Measurements from ENCODE around the gene ADAMTS9.

The ADAMTS9 gene

DNA sequence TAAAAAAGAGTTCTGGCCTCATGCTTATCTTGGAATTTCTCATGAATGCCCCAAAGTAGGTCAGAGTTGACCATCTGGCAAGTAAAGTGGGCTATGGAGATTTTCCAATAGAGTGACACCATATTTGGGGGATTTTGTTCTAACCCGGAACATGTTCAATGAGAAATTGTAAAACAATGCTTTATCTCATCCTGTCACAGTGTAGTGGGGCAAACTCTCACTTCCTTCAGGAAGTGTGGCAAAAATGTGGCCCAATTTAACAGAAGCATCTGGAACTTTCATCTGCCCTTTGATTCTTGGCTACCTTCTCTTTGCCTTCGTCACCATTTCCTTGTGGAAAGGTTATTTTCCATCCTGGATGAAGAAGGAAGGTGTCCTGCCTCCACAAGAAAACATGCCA is 70.8 kb downstream of the ADAMTS9 start:
- no peak for DNase-seq

DNA sequence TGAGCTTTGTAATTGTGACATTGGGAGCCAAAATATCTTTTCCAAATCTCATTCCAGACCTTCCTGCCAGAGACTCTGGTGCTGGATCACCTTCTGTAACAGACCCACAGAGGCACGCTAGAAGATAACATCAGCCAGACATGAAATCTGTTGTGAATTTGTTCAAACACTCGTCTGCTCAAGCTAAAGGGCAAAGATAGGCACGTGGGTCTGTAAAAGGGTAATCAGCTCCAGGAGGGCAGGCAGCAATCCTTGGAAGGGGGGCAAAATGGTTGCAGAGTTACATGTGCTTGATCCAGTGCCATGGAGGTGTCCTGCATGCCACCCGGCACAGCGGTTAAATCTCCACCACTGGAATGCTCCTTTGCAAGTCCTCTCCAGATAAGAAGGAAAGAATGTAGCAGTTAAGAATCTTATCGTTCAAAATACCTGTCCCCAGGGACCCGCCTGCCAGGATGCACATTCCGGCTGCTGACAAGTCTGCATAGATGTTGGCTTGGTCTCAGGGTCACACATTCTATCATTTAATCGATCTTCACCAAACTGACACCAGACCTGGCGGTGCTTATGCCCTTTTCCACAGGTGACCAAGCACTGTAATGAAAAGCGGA is 74.8 kb downstream of the ADAMTS9 start:
- no peak for DNase-seq

DNA sequence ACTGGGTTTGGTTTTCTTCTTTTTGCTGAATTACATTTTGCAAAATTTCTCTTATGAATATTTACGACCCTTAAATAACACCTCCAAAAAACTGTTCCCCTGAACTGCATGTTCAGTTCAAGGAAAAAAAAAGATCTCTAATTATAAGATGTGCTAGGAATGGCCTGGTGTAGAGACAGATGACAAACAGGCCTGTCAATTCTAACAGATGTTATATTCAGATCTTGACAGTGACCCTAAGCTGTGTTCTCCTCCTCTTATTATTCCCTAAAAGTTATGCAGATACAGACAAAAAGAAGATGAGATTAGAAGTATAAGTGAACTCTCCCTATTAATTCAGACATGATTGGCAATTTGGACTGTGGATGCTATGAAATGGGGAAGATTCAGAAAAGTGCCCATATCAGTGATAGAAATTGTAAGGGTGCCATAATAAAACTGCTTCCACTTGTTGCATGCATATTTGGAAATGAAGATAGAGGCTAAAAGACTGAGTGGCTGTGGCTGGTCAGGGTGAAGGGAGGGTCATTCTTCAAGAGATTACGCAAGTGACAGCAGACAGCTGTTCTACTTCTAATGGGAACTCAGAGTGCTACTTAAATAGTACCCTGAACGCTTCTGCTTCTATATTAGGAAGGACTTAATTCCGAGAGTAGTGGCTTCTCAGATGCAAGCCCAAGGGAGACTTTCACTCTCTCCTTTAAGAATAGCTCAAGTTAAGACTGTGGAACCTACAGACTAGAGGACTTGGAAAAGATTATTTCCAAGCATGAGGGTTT is 75.5 kb downstream of the ADAMTS9 start:
- DNase-seq = no peak

DNA sequence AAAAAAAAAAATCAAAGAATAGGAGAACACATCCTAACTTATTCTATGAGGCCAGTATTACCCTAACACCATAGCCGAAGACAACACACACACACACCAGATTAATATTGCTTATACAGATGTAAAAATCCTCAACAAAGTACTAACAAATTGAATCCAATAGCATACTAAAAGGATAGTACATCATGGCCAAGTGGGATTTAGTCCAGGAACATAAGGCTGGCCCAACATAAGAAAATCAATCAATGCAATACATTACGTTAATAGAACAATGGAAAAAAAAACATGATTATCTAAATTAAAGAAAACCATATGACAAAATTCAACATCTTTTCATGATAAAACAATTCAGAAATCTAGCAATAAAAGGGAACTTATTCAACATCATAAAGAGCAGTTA is 79.1 kb downstream of the ADAMTS9 start:
- no peak for DNase-seq

DNA sequence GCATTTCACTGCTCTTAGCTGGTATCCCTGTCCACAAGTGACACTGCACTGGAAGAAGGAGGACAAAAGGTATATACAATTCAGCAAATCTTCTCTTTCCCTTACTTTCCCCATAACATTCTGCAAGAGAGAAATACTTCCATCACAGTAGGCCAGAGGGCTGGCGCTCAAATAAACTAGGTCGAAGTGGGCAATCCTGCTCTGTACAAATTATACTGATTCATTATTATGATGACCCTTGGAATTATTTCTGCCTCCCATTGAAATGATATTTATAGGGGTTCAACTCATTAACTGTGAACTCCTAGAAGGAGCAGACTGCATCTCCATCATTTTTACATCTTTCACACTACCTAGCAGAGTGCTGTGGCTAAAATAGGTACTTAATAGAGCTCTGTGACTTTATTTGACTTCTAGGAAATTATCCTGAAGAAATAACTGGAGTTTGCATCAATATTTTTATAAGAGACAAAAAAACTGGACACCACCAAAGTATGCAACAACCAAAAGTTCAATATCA is 80.7 kb downstream of the ADAMTS9 start:
- DNase-seq = no peak

DNA sequence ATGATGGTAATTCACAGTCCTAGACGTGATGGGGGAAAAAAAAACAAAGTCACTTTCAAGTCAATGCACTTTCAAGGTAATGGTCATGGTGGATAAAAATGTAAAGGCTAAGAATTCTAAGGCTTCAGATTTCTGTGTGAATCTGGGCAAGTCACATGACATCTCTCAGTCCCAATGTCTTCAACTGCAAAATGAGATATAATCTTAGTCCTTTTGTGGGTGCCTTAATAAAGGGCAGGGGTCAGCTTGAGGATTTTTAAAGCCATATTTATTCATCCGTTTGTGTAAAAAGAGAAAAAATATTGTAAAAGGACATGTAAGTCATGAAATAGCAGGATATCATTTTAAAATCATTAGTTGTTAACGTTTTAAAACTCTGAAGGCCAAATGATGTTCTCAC is 83.5 kb downstream of the ADAMTS9 start:
- no peak for DNase-seq

DNA sequence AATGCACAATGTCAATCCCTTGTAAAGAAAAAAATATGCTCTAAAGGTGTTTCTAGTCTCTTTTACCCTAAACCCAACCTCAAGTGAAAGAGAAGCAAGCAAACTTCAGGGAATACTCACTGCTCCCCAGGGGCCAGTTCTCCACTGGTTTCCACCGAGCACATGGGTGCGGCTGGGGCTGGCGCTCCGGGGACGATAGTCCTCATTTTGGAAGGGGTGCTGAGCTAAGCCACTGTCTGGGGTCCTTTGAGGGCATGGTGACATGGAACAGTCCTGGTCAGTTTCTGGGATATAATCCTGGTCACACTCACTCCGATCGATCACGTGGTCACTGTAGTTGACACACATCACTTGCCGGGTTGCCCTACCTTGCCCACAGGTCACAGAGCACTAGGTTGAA is 86.0 kb downstream of the ADAMTS9 start:
- DNase-seq = no peak

DNA sequence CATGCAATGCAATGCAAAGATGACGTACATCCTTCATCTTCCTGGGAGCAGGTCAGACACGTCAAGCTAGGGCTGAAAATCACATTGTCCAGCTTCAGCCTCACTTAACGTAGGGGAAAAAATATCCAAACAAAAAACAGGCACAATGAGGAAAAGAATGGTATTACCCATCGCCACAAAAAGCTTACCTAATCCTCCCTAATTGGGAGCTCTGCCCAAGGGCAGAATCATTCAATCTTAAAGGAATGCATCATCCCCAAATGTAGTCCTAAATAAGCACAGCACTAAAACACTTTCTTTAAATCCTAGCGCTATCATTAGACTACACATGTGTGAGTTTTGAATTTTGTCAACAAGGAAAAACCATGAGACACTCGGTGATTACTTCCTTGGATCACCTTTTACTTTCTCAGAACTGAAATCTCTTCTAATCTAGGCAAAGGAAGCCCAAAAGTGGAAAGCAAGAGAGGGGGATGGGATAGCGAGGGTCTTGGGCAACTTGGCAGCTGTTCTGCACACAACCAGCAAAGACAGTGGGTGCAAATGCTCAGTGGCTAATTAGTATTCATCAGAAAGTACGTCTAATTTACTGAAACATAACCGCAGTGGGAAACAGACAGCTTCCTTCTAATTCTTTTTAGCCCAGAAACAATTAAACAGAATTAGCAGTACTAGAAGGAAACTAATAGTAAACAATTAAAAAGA is 87.4 kb downstream of the ADAMTS9 start:
- DNase-seq = no peak

DNA sequence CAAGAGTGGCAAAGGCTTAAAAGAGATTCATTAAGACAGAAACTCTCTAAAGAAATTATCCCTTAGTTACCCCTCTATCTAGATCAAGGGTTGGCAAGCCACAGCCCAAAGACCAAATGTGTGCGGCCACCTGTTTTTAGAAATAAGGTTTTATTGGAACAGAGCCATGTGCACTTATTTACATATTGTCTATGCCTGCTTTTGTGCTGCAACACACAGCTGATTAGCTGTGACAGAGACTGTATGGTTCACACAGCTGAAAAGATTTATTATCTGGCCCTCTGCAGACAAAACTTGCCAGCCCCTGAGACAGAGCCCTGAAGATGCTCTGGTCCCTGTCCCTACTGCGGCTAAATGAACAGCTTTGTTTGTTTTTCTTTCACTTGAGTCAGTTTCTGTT is 88.1 kb downstream of the ADAMTS9 start:
- no peak for DNase-seq

DNA sequence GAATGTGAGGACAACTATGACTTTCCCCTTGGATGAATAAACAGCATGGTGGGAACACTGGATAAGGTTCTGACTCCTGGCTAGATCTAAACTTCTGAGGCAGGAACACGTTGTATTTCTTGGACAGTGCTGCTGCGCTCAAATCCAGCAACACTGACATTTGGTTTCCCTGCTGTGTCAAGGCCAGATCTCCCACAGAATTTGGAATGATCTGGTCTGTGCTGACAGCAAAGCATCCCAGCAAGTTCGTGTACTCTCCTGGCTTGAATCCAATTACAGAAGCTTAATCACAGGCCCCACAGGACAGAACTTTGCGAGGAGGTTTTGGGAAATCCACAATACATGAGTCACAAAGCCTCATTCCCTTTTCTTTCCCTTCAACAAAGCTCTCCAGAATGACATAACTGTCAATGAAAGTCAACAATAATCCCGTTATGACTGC is 92.5 kb downstream of the ADAMTS9 start:
- no peak for DNase-seq

DNA sequence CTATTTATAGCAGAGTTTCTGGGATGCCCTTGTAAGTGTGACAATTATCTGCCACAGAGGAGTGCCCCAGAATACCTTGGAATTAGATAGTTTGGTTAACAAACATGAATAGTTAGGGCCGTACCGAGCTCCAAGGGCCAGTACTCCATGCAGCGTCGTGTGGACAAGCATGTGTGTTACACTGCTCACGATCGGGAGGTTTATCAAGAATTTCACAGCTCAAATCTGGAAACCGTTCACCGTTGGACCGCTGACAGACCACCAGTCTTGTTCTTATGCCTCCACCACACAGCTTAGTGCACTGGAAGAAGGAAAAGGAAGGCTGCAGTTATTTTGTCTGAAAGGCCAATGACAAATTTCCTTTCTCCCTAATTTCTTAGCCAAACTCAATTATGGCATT is 93.7 kb downstream of the ADAMTS9 start:
- DNase-seq = no peak

DNA sequence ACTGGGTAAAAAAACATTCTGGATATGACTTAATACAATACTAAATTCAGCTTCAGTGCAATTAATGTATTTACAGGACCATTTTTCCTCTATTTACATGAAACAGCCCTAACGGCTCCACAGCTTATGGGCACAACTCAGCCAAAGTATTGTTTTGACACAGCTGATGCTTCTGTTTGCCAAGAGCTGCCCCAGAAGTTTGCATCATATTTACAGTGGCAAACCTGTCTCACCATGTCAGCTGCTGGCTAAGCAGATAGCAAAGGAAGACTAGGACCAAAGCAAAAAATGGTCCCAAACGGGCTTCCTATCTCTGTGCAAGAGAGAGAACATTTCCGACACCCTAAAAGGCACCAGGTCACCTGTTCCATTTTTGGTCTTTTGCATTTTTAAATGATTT is 94.5 kb downstream of the ADAMTS9 start:
- DNase-seq = no peak

DNA sequence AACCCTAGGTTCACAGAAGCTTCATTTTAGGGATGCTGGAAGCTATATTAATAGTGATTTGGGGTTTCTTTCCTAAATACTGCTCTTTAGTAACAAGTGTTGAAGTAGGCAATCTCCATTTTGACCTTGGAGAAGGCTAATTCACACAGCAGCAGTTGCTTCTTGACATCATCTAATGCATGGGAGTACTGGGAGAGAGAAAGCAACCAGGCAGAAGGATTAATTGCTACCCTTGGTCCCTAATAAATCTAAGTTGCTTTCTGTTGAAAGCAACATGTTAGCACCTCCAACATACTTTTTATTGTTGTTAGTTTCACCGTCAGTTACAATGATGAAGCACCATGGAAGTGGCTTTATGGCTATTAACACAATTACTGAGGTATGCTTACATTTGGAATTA is 96.2 kb downstream of the ADAMTS9 start:
- DNase-seq = no peak

DNA sequence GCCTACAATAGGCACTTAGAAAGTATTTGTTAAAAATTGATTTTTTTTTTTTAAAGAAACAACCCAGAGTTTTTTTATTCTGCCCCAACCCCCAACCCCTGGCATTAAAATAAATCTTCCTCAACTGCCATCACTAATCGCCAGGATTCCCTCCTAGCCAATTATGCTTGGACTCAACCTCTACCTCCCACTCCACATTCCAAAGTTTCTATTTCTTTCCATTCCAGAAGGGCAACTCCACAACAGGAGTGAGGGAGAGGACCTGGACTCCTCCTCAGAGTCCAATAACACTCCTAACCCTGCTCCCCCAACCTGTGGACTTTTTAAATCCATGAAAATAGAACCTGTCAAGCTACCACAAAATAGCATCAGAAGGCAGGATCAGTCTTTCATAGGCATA is 99.4 kb downstream of the ADAMTS9 start:
- no peak for DNase-seq

DNA sequence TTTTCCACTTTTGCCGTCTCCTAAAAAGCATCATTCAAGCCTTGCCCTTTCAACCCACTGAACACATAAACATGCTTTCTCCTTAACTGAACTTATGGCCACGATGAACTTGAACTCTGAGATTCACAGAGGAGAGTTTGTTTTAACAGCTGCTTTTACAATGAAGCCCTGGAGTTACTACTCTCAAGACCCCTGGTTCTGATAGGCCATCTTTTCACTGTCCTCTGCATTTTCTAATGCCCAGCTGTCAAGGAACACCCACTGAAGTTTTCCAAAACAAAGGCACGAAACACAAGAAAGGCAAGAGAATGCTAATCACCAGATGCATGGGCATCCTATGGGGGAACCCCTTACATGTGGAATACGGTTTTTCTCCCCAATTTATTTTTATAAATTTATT is 100.8 kb downstream of the ADAMTS9 start:
- no peak for DNase-seq

DNA sequence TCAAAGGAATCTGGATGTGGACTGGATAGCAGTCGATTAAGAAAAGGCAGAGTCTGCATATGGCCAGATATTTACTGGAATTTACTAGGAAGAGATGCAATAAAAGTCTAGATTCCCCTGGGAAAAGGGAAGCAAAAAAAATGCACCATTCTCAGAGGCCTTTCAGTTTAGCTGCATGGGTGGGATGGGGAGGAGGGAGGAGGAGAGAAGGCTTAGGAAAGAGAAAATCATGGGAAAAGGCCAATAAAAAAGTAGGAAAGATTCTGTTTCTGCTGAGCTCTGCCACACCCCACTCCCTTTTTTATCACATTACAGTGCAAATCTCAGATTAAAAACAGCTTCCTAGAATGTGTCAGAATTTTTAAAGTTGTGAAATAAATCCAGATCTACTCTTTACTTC is 103.6 kb downstream of the ADAMTS9 start:
- no peak for DNase-seq

DNA sequence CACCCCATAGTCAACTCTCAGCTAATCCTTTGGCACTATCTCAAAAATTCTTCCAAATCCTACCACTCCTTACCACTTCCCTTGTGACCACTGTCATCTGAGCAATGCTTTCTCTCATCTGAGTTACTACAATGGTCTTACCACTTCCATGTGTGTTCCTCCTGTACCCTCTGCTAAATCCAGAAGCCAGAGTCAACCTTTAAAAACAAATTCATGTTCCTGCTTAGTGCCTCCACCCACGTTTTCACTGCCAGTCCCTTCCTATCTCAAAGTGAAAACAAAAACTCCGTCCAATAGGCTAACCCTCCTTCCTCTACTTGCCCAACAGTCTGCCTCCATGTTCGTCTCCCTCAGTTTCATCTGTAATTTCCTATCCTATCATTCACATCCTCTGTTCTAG is 109.0 kb downstream of the ADAMTS9 start:
- DNase-seq = no peak

DNA sequence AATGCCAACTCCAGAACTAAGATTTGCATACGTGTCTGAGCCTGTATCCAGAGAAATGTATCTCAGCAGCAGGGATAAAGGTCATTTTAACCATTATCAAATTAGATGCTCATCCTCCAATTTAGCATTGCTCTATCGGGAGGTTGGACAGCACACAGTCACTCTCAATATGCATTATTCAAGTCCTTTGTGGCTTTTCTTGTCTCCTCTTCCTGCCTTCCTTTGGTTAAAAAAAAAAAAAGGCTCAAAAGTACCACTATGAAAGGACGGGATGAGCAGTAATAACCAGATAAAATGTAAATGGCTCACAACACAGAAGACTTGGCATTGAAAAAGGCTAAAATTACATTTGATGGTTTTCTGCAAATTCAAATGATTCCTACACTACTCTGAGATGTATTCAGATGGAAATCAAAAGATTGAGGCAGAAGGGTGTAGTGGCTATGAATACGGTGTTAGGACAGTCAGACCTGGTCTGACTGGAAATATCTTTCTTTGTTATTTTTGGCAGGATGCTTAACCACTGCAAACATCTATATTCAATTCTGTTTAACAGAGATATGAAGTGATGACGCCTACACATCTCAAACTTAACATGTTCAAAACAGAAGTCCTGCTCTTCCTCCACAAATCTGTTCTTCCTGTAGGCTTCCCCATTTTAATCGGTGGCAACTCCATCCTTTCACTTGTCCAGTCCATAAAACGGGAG is 109.6 kb downstream of the ADAMTS9 start:
- no peak for DNase-seq

DNA sequence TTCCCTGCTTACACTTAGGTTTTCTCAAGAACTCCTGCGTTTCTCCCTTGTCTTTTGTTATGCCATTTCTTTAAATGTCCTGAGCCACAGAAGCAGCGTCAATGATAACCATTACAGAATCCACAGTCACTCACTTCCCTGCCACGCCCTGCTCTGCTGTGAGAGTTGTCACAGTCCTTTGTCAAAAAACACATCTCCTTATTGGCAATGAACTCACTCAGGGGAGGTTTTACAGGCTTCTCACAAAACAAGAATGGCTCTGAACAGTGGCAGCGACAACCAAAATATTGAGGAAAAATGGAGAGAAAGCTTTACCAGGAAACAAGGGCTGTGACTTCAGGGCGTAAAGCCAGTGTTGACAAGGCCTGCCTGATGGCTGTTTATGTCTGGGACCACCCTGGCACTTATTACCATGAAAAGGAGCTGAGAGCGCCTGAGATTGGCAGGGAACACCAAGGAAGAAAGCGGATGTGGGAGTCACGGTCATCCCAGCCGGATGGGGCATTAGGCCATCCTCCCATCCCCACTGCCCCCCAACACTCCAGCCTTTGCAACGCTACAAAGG is 111.5 kb downstream of the ADAMTS9 start:
- DNase-seq = no peak

DNA sequence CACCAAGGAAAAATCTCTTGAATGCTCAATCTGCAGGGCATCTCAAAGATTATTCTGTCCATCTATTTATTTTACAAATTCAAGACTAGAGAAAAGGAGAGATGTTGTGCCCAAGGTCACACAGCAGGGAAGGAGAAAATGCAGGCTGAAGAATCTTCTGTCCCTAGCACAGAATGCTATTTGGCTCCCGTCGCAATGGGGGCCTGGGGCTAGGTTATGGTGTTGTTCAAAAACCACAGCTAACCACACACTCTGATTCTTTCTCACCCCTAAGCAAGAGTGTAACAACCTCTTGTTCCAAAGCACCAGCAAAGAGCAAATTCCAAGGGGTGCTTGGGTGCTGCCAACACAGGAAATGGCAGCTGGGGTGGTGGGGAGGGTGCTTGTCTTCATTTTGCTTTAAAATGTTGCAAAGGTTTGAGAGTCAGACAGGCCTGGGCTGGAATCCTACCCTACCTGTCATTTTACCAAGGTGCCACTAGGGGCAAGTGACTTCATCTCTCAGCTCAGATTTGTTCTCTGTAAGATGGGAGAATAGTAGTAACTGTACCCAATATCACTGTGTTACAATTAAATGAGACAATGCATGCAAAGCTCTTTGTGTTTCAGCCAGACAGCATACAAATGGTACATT is 112.5 kb downstream of the ADAMTS9 start:
- peak; percentile 14 for DNase-seq

DNA sequence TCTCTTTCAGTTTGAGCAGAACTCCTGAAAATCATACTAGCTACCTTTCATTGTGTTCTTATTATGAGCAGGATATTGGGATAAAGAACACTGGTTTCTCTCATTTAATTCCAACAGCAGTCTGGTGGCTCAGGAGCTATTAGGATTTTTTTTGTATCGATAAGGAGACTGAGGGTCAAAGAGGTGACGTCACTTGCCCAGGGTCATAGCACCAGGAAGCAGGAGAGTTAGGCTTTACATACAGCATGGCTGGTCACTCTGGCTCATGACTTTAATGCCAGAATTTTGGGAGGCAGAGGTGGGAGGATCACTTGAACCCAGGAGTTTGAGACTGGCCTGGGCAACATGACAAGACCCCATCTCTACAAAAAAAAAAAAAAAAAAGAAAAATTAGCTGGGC is 113.6 kb downstream of the ADAMTS9 start:
- no peak for DNase-seq

DNA sequence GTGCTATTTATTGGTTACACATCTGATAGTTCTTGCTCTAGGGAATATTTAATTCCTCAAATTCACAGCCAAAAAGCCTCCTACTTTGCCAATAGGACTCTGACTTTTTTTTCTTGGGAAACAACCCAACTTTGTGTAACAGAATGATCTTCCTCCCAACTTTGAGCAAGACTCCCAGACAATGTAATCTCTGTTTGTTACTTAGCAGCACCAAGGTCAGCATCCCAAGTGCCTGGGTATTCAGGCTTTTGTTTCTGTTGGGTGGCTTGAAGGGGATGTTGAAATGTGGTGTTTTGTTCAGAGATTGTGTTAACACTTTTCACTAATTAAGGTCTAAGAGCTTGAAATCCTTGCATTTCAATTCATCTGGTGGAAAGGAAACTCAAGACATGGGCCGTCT is 115.8 kb downstream of the ADAMTS9 start:
- DNase-seq = no peak
